Body of pancreas (tissue), 4 donors: ENCODE data around the gene NRDE2.

ENCODE experiments used
- CTCF ChIP-seq, 7 experiments: fragments of 450-650 bp in 4 of 7; fragments of 200-600 bp in 3 of 7; sonication (generic) in 3 of 7; IDR thresholded peaks; one replicate each; pipeline ENCODE4 v1.5.1; 2016 to 2019; ENCODE audit warnings: antibody characterized with exemption in 7 of 7
- POLR2A ChIP-seq, 3 donors: fragments of 450-650 bp; IDR thresholded peaks; one replicate each; pipeline ENCODE4 v1.6.1; 2016; ENCODE audit warnings: antibody characterized with exemption in 3 of 3, mild to moderate bottlenecking in 2 of 3

GRCh38 chr14:90355540-90356518 lies 24.1 kb upstream of the NRDE2 start:
- TF ChIP-seq CTCF (IDR thresholded peaks at IDR 0.05) (no peak), POLR2A (IDR thresholded peaks at IDR 0.05) (no peak)
